Neural crest cell (in vitro differentiated cells): Measurements from ENCODE around the gene BUD13. TPM values are rescaled to one million over a fixed set of nuclear protein-coding genes. Genes with fewer than 3 reads are reported as not detected.

Experiments
- DNase-seq: peaks from one replicate; pipeline ENCODE4 v3.0.0; 2021; ENCODE audit warnings: low read depth, mixed read lengths, low spot score
- H3K27ac Mint-ChIP-seq: one replicate; pipeline ENCODE4 v1.8.0; 2021; ENCODE audit warnings: mild to moderate bottlenecking, mixed read lengths; ENCODE audit not compliant: unreplicated experiment
- H3K27me3 Mint-ChIP-seq: 2 replicates; pipeline ENCODE4 v1.8.0; 2021; ENCODE audit warnings: low read depth, mild to moderate bottlenecking, mixed read lengths
- H3K36me3 Mint-ChIP-seq: 2 replicates; pipeline ENCODE4 v1.8.0; 2021; ENCODE audit warnings: low read depth, mild to moderate bottlenecking, mixed read lengths
- H3K4me1 Mint-ChIP-seq: 2 replicates; pipeline ENCODE4 v1.8.0; 2021; ENCODE audit warnings: mixed read lengths
- H3K4me3 Mint-ChIP-seq: one replicate; pipeline ENCODE4 v1.8.0; 2021; ENCODE audit warnings: mild to moderate bottlenecking, mixed read lengths
- H3K9me3 Mint-ChIP-seq: 2 replicates; pipeline ENCODE4 v1.8.0; 2021; ENCODE audit warnings: mixed read lengths
- CTCF ChIP-seq: fragments of 200-600 bp; sonication (generic); conservative IDR thresholded peaks from 2 replicates; pipeline ENCODE4 v1.5.0; 2021; ENCODE audit warnings: antibody characterized with exemption, mild to moderate bottlenecking
- total RNA-seq: library from RNA; stranded (reverse); gene quantifications from 2 replicates; pipeline ENCODE4 v1.2.1, GENCODE V29; 2021

BUD13 gene
- total RNA-seq, 1 donor from 2014 or later: 39.0 TPM

GRCh38 chr11:116813781-116814471 is 41.1 kb upstream of the BUD13 start:
- H3K4me1 Mint-ChIP-seq: no peaks in the 10 kb centered on the region
- no peak for DNase-seq
- H3K27ac Mint-ChIP-seq: peak overlapping the region; percentile 87
- peaks cover 3% of the 10 kb centered on the region for H3K9me3 Mint-ChIP-seq
- H3K4me3 Mint-ChIP-seq: no peak overlapping the region
- H3K27me3 Mint-ChIP-seq: no peaks in the 10 kb centered on the region
- TF ChIP-seq CTCF: no peak
- no peaks in the 10 kb centered on the region for H3K36me3 Mint-ChIP-seq

- H3K27ac Mint-ChIP-seq: no peak overlapping the region
- H3K9me3 Mint-ChIP-seq: peaks cover 3% of the 10 kb centered on the region
These were observed 40.4 kb upstream of the BUD13 start for GRCh38 chr11:116813170-116813569.

GRCh38 chr11:116812109-116812508 is 39.3 kb upstream of the BUD13 start:
- no peak overlapping the region for H3K4me3 Mint-ChIP-seq
- TF ChIP-seq CTCF: no peak

More at GRCh38 chr11:116813170-116813569, 40.4 kb upstream of the BUD13 start:
- H3K36me3 Mint-ChIP-seq: no peaks in the 10 kb centered on the region
- no peak for DNase-seq
- no peak for TF ChIP-seq CTCF
- no peaks in the 10 kb centered on the region for H3K4me1 Mint-ChIP-seq
- H3K4me3 Mint-ChIP-seq: no peak overlapping the region
- H3K27me3 Mint-ChIP-seq: no peaks in the 10 kb centered on the region

GRCh38 chr11:116811194-116811593 is 38.4 kb upstream of the BUD13 start:
- Mint-ChIP-seq H3K36me3 (no peaks in the 10 kb centered on the region), H3K27ac (no peak overlapping the region), H3K9me3 (peaks cover 3% of the 10 kb centered on the region), H3K4me1 (no peaks in the 10 kb centered on the region), H3K27me3 (no peaks in the 10 kb centered on the region), H3K4me3 (no peak overlapping the region)
- TF ChIP-seq CTCF: no peak
- DNase-seq: no peak

More at GRCh38 chr11:116812109-116812508, 39.3 kb upstream of the BUD13 start:
- Mint-ChIP-seq H3K27me3 (no peaks in the 10 kb centered on the region), H3K27ac (no peak overlapping the region), H3K9me3 (peaks cover 3% of the 10 kb centered on the region), H3K4me1 (no peaks in the 10 kb centered on the region), H3K36me3 (no peaks in the 10 kb centered on the region)
- DNase-seq: no peak

- no peak overlapping the region for H3K4me3 Mint-ChIP-seq
- no peak for TF ChIP-seq CTCF
- H3K36me3 Mint-ChIP-seq: no peaks in the 10 kb centered on the region
- no peak for DNase-seq
- H3K4me1 Mint-ChIP-seq: no peaks in the 10 kb centered on the region
- peaks cover 3% of the 10 kb centered on the region for H3K9me3 Mint-ChIP-seq
- H3K27ac Mint-ChIP-seq: no peak overlapping the region
- no peaks in the 10 kb centered on the region for H3K27me3 Mint-ChIP-seq
These were observed 35.7 kb upstream of the BUD13 start for GRCh38 chr11:116808262-116809175.
